Measurements from ENCODE around the gene PRKCE. TPM values are rescaled to one million over a fixed set of nuclear protein-coding genes. Genes with fewer than 3 reads are reported as not detected.

The PRKCE gene
- total RNA-seq, 1 donor from 2014 or later, result 13.7 TPM

GRCh38 chr2:46134531-46135227 is 483.2 kb downstream of the PRKCE start:
- intact Hi-C loops (cut with micrococcal nuclease), result no loop called here

GRCh38 chr2:46135228-46135855 is 483.9 kb downstream of the PRKCE start:
- intact Hi-C loops (cut with micrococcal nuclease), result no loop called here

GRCh38 chr2:46135958-46136357 is 484.5 kb downstream of the PRKCE start:
- intact Hi-C loops (cut with micrococcal nuclease), result no loop called here

- intact Hi-C loops (cut with micrococcal nuclease), result no loop called here
Observed at GRCh38 chr2:46136481-46136880, 485.0 kb downstream of the PRKCE start.

GRCh38 chr2:46136953-46137352 is 485.5 kb downstream of the PRKCE start:
- intact Hi-C loops (cut with micrococcal nuclease), result no loop called here

GRCh38 chr2:46142546-46143428 is 491.3 kb downstream of the PRKCE start:
- intact Hi-C loops (cut with micrococcal nuclease), result no loop called here

- intact Hi-C loops (cut with micrococcal nuclease), result no loop called here
Observed at GRCh38 chr2:46143429-46144132, 492.1 kb downstream of the PRKCE start.

GRCh38 chr2:46144133-46144800 is 492.8 kb downstream of the PRKCE start:
- intact Hi-C loops (cut with micrococcal nuclease), result no loop called here

GRCh38 chr2:46145017-46145416 is 493.5 kb downstream of the PRKCE start:
- intact Hi-C loops (cut with micrococcal nuclease), result no loop called here

GRCh38 chr2:46145840-46146239 is 494.4 kb downstream of the PRKCE start:
- intact Hi-C loops (cut with micrococcal nuclease), result no loop called here

- intact Hi-C loops (cut with micrococcal nuclease), result no loop called here
Observed at GRCh38 chr2:46146866-46147502, 495.5 kb downstream of the PRKCE start.

GRCh38 chr2:46147626-46148368 is 496.3 kb downstream of the PRKCE start:
- intact Hi-C loops (cut with micrococcal nuclease), result no loop called here

- intact Hi-C loops (cut with micrococcal nuclease), result no loop called here
Observed at GRCh38 chr2:46148369-46148736, 496.9 kb downstream of the PRKCE start.

- intact Hi-C loops (cut with micrococcal nuclease), result no loop called here
Observed at GRCh38 chr2:46150445-46150955, 499.0 kb downstream of the PRKCE start.

GRCh38 chr2:46151577-46151976 is 500.1 kb downstream of the PRKCE start:
- intact Hi-C loops (cut with micrococcal nuclease), result no loop called here

GRCh38 chr2:46153996-46154753 is 502.7 kb downstream of the PRKCE start:
- intact Hi-C loops (cut with micrococcal nuclease), result no loop called here

- intact Hi-C loops (cut with micrococcal nuclease), result no loop called here
Observed at GRCh38 chr2:46157072-46157965, 505.8 kb downstream of the PRKCE start.

- intact Hi-C loops (cut with micrococcal nuclease), result no loop called here
Observed at GRCh38 chr2:46157966-46158310, 506.5 kb downstream of the PRKCE start.

Measured in T-helper 1 cell treated with Interleukin-12 subunit alpha and Interleukin-12 subunit beta and Interleukin-4 antibody, amounts not matched to agents 30 ng/mL and 1 ng/mL, for 36 hours (primary cell).